GM12891 (cell line): Measurements from ENCODE around the gene PIP4K2C.

ENCODE experiments used
- POLR2A ChIP-seq: IDR thresholded peaks from 2 replicates; pipeline ENCODE4 v1.6.1; 2011; ENCODE audit warnings: low read depth, low read length, control low read depth
- POLR2AphosphoS5 ChIP-seq: IDR thresholded peaks from 2 replicates; pipeline ENCODE4 v1.6.1; 2011; ENCODE audit warnings: low read depth, low read length, control low read depth
- SPI1 ChIP-seq: IDR thresholded peaks from 2 replicates; pipeline ENCODE4 v1.6.1; 2011; ENCODE audit warnings: low read depth, low read length, control low read depth
- TAF1 ChIP-seq: IDR thresholded peaks from 2 replicates; pipeline ENCODE4 v1.6.1; 2011; ENCODE audit warnings: low read depth, low read length, control low read depth

GRCh38 chr12:57614178-57614947, 23.4 kb downstream of the PIP4K2C start:
- TF ChIP-seq POLR2AphosphoS5 (no peak), POLR2A (no peak), SPI1 (no peak), TAF1 (no peak)
